ENCODE data around the gene ZNRF3.

DNA sequence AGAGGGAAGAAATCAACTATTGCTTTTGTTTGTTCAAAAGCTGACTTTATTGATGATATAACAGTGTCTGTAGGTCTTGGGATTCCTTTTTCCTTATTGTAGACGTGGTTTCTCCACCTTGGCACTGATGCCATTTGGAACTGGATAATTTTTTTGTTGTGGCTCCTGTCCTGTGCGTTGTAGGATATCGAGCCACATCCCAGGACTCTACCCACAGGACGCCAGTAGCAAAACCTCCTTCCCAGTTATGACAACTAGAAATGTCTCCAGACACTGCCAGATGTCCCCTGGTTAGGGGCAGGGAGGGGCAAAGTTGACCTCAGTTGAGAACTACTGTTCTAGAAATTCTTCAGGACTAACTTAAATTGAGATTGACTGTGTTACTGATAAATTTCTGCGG, 45.8 kb downstream of the ZNRF3 start:
- TF ChIP-seq POLR2AphosphoS5 (IDR thresholded peaks at IDR 0.05) = no peak
- TF ChIP-seq EP300 (IDR thresholded peaks at IDR 0.05) = no peak
